Activated CD4-positive, alpha-beta T cell treated with anti-CD3 and anti-CD28 coated beads, Interleukin-2, amount 50 U/mL, for 4 hours (primary cell): ENCODE data around the gene UBE2G2.

Source experiments
- DNase-seq, 2 experiments: peaks; one replicate each; pipeline ENCODE4 v3.0.0-alpha.2; 2020

The UBE2G2 gene

DNA sequence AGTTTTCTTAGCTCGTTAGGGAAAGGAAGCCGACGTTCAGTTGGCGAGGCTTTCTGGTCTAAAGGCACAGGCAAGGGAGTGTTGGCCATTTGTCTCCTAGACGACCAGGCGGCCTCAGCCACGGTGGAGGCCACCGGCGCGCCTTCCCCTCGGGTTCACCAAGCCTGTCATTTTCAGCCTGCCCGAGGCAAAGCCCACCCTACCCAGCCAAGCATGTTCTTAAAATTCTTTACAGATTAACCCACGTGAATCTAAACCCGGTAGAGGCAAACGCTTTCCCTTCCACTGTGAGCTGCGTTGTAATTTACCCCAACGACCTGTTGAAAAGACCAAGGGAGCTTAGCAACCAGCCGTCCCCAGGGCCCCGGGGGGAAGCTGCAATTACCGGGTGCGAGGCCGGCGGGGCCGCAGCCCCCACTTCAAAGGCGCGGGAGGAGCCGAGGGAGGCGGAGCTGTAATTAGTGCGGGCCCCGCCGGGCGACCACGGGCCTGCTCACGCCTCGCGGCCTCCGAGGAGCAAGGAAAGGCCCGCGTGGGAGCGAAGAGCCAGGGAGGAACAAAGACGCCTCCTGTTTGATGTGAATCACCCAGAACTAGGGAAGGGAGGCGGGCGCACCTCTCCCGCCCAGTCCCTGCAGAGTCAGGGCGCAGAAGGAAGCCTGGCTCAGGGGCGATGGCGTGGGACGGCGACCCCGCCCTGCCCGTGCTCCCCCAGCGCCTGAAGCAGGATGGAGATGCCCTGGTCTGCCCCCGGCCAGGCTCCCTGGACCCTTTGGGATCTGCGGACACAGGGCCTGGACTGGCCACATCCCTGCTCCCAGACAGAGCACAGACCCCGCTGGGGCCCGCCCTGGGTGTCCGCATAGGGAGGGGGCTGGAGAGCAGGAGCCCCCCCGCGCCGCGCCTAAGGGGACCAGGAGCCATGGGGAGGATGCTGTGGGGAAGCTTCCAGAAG is 78.2 kb downstream of the UBE2G2 start:
- DNase-seq = peak in 1 of 2 experiments; percentile 2

GRCh38 chr21:44722731-44723130 is 78.9 kb downstream of the UBE2G2 start:
- no peak for DNase-seq

GRCh38 chr21:44720170-44720569 is 81.5 kb downstream of the UBE2G2 start:
- DNase-seq = no peak
